H7 (cell line): ENCODE data around the gene ZNF750. TPM values are rescaled to one million over a fixed set of nuclear protein-coding genes. Genes with fewer than 3 reads are reported as not detected.
A peak's percentile ranks its signal among the peaks of the same experiment; 100 is the strongest.

ENCODE experiments used
- DNase-seq: peaks from one replicate; pipeline ENCODE4 v3.0.0; 2012
- H3K27me3 ChIP-seq: 2 replicates; pipeline ENCODE4 v1.6.0; 2011; ENCODE audit warnings: mild to moderate bottlenecking, low read length; ENCODE audit not compliant: control insufficient read depth, insufficient read depth
- H3K36me3 ChIP-seq: replicated peaks from 2 replicates; pipeline ENCODE4 v1.5.1; 2011; ENCODE audit warnings: low read length; ENCODE audit not compliant: control insufficient read depth, insufficient read depth
- H3K4me3 ChIP-seq: 2 replicates; pipeline ENCODE4 v1.5.1; 2011; ENCODE audit warnings: low read depth, mild to moderate bottlenecking, control low read depth, low read length, moderate library complexity; ENCODE audit not compliant: insufficient read depth
- total RNA-seq: library from RNA; depleted of rRNA; stranded (reverse); fragments of >200 nt; shearing (Covaris generic); gene quantifications from 2 replicates; pipeline ENCODE4 v1.2.3, GENCODE V29; 2014; rRNA removed

ZNF750 gene
- not detected in 2 replicates for total RNA-seq

- Histone ChIP-seq H3K4me3 (no peak within 1 kb of the TSS), H3K27me3 (no peaks in the 10 kb centered on the region), H3K36me3 (peaks cover 1% of the 10 kb centered on the region)
- peak; percentile 58 for DNase-seq
These were observed at the start of gene ZNF750 for GRCh38 chr17:82839617-82840292. TSS of gene ZNF750 (minus strand) at chr17:82840022. CDS start at chr17:82832454, 7,568 bp downstream.

DNA sequence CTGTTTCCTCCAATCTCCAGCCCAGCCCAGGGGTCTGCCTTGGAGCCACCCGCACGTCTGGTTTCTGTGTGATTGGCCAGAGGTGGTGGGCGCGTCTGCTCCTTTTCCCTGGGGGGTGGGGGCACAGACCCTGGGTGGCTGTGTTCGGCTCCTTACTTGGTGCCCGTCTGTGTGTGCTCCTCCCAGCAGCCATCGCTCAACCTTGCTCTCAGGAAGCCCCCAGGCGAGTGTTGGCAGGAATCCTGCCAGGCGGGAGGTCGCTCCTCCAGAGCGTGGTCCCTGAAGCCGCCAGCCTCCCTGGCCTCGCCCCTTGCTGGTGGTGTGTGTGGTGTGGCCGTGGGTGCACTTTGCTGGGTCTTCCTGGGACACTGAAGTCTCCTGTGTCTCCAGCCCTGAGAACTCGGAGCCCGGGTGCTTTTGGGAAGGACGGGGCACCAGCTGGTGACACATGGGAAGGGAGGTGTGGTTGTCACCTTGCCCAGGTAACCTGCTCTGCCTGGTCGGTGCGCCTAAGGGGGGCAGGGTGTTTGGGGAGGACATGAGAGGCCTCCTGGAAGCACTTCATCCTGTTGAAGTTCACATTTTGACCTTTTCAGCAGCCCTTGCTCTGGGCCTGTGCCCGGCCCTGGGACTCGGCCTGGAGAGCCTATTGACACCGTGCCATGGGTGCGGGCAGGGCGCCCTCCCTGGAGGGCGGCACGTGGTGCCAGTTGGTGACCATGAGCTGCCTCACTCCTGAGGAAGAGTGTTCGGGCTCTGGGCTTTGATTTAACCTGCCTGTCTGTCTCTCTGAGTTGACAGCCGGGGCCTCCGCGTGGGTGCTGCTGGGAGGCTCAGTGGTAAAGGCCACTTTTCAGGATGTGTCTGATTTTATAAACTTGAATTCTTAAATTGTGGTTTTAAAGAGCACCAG lies 49.0 kb upstream of the ZNF750 start:
- H3K4me3 ChIP-seq: no peak overlapping the region
- H3K27me3 ChIP-seq: no peaks in the 10 kb centered on the region
- H3K36me3 ChIP-seq: peaks cover 4% of the 10 kb centered on the region
- DNase-seq: no peak

GRCh38 chr17:82887255-82888164 lies 47.7 kb upstream of the ZNF750 start:
- no peak for DNase-seq
- H3K27me3 ChIP-seq: no peaks in the 10 kb centered on the region
- H3K36me3 ChIP-seq: peaks cover 4% of the 10 kb centered on the region
- no peak overlapping the region for H3K4me3 ChIP-seq

DNA sequence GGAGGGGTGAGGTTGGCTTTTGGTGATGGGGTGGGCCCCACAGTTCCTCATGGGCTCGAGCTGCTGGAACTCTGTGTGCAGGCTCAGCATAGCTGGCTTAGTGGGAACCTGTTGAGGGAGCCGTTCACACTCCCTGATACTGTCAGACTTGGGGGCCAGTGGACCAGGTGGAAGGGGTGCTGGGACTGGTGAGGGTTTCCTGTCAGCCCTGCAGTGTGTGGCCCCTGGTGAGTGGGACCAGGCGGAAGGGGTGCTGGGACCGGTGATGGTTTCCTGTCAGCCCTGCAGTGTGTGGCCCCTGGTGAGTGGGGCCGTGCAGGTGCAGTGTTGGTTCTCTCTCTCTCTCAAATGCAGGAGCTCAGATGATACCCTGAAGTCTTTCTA lies 45.1 kb upstream of the ZNF750 start:
- Histone ChIP-seq H3K4me3 (no peak overlapping the region), H3K27me3 (no peaks in the 10 kb centered on the region), H3K36me3 (peaks cover 2% of the 10 kb centered on the region; the same call in 1 of the 2 replicates)
- DNase-seq: no peak

DNA sequence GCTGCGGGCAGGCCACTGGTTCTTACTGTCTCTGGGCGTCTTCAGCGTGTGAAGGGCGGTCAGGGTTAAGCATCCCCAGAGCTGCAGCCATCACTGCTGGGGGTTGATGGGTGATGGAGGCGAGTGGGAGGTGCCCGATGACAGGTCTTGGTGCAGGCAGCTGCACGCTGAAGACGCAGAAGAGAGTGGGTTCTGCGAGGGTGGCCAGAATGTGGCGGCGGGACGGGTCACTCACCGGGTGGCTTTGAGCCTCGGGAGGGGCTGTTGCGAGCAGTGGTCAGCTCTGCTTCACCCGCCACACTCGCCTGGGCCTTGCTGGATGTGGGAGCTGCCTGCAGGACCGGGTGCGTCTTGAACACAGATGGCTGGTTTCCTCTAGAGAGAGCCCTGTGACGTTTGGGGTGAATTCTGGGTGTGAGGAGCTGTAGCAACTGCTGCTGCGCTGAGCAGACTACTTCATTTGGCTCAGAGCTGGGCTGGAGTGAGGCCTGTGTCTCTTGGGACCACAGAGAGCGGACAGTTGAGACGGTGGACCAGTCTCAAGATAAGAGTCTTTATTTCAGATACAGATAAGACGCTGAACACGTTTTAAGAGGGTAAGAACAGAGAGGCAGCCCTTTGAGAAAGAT lies 44.6 kb upstream of the ZNF750 start:
- DNase-seq: no peak
- Histone ChIP-seq H3K4me3 (no peak overlapping the region), H3K36me3 (peaks cover 2% of the 10 kb centered on the region; the same call in 1 of the 2 replicates), H3K27me3 (no peaks in the 10 kb centered on the region)

- H3K27me3 ChIP-seq: no peaks in the 10 kb centered on the region
- no peak for DNase-seq
- peaks cover 2% of the 10 kb centered on the region; the same call in 1 of the 2 replicates for H3K36me3 ChIP-seq
- no peak overlapping the region for H3K4me3 ChIP-seq
These were observed 43.7 kb upstream of the ZNF750 start for GRCh38 chr17:82883419-82884031.

- DNase-seq: no peak
- no peak overlapping the region for H3K4me3 ChIP-seq
- peaks cover 2% of the 10 kb centered on the region; the same call in 1 of the 2 replicates for H3K36me3 ChIP-seq
- no peaks in the 10 kb centered on the region for H3K27me3 ChIP-seq
These were observed 43.0 kb upstream of the ZNF750 start for GRCh38 chr17:82882715-82883418.

GRCh38 chr17:82881900-82882714 lies 42.3 kb upstream of the ZNF750 start:
- H3K4me3 ChIP-seq: no peak overlapping the region
- no peaks in the 10 kb centered on the region; the same call in 1 of the 2 replicates for H3K36me3 ChIP-seq
- no peak for DNase-seq
- no peaks in the 10 kb centered on the region for H3K27me3 ChIP-seq

- no peak overlapping the region for H3K4me3 ChIP-seq
- H3K36me3 ChIP-seq: no peaks in the 10 kb centered on the region; the same call in 1 of the 2 replicates
- H3K27me3 ChIP-seq: no peaks in the 10 kb centered on the region
- DNase-seq: no peak
These were observed 41.6 kb upstream of the ZNF750 start for GRCh38 chr17:82881324-82881823.

DNA sequence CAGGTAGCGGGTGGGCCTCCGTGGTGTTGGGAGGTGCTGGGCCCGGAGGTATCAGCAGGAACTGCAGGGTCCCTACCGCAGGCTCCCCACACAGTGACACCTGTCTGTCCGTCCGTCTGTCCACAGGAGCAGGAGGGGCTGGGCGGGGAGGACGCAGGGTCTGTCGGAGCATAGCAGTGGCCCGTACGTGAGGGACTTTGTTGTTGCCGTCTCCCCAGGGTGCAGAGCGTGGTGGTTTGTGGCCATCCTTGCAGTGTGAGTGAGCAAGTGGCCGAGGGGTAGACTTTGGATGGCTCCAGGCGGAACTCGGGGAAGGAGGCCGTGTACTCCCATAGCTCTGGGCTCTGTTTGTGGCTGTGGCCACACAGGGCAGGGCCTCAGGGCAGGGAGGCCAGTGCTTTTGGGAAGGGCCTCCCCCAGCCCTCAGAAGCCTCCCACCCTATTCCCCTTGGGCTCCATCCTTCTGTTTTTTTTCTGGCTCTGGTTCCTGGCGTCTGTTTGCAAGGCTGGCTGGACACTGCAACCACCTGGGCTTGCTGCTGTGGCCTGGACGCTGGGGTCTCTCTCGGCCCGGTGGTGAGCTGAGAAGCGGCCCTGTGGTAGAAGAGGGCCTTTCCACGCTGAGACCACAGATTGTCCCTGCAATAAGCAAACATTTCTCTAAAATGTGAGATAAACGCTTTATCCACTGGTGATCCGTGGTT lies 41.0 kb upstream of the ZNF750 start:
- no peaks in the 10 kb centered on the region for H3K27me3 ChIP-seq
- no peak overlapping the region for H3K4me3 ChIP-seq
- DNase-seq: no peak
- no peaks in the 10 kb centered on the region; the same call in 1 of the 2 replicates for H3K36me3 ChIP-seq

DNA sequence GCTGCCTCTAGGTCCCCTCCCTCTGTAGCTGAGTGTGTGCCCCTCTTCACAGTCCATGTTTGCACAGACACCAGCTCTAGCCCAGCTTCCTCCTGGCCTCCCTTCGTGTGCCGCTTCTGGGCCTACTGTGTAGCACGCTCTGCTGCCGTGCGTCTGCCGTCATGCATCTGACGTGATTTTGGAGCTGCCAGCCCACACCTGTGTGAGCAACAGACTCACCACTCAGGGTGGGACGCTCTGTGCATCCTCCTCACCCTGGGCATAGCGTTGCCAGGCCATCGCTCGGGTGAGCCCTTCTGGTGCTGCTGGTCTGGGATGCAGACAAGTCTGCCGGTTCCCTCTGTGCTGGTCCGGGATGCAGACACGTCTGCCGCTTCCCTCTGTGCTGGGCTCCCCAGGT lies 39.4 kb upstream of the ZNF750 start:
- Histone ChIP-seq H3K4me3 (no peak overlapping the region), H3K36me3 (no peaks in the 10 kb centered on the region; the same call in 1 of the 2 replicates), H3K27me3 (no peaks in the 10 kb centered on the region)
- no peak for DNase-seq

GRCh38 chr17:82878527-82878926 lies 38.7 kb upstream of the ZNF750 start:
- DNase-seq: no peak
- no peaks in the 10 kb centered on the region for H3K27me3 ChIP-seq
- no peak overlapping the region for H3K4me3 ChIP-seq
- H3K36me3 ChIP-seq: no peaks in the 10 kb centered on the region; the same call in 1 of the 2 replicates
